Measurements from ENCODE around the gene CCDC192. TPM values are rescaled to one million over a fixed set of nuclear protein-coding genes. Genes with fewer than 3 reads are reported as not detected.

The CCDC192 gene
- total RNA-seq, 1 donor from 2014 or later, result not detected

DNA sequence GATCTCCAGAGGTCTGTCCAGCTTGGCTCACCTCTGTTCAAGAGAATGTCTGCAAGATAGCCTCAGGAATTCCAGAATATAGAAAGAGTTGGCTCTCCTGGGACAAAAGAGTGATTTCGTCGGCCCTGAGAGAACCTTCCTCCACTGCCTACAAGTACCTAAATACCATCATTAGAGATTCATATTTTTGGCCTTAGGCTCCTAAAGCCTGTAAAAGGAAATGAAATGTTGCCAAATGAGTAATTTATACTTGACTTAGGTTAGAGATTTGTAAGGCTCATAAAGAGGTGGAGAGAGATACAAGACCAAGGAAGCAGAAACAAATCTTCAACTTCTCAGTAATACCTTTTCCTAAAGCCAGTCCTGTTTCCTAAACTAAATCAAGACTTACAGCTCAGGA is 146.2 kb downstream of the CCDC192 start:
- no peak overlapping the region for H3K27ac ChIP-seq (replicated peaks)
- H3K4me3 ChIP-seq, result no peak overlapping the region
- H3K36me3 ChIP-seq, result no peaks in the 10 kb centered on the region

GRCh38 chr5:127849891-127850290 is 146.7 kb downstream of the CCDC192 start:
- Histone ChIP-seq H3K27me3 (ENCODE audit: low read depth) (no peaks in the 10 kb centered on the region), H3K4me3 (no peak overlapping the region), H3K36me3 (no peaks in the 10 kb centered on the region), H3K9me3 (replicated peaks) (no peaks in the 10 kb centered on the region), H3K27ac (replicated peaks) (no peak overlapping the region), H3K4me1 (peaks cover 2% of the 10 kb centered on the region)
- no peak for TF ChIP-seq CTCF (IDR thresholded peaks at IDR 0.05; ENCODE audit: borderline replicate concordance)
- intact Hi-C loops (cut with micrococcal nuclease), result no loop called here
- no peak for DNase-seq

More for the DNA sequence above, 146.2 kb downstream of the CCDC192 start:
- intact Hi-C loops (cut with micrococcal nuclease), result no loop called here
- H3K4me1 ChIP-seq, result peaks cover 6% of the 10 kb centered on the region
- H3K9me3 ChIP-seq (replicated peaks), result no peaks in the 10 kb centered on the region
- no peaks in the 10 kb centered on the region for H3K27me3 ChIP-seq (ENCODE audit: low read depth)
- no peak for DNase-seq
- TF ChIP-seq CTCF (IDR thresholded peaks at IDR 0.05; ENCODE audit: borderline replicate concordance), result no peak

GRCh38 chr5:127851964-127852363 is 148.8 kb downstream of the CCDC192 start:
- DNase-seq, result no peak
- peaks cover 10% of the 10 kb centered on the region for H3K9me3 ChIP-seq (replicated peaks)
- TF ChIP-seq CTCF (IDR thresholded peaks at IDR 0.05; ENCODE audit: borderline replicate concordance), result no peak
- H3K36me3 ChIP-seq, result no peaks in the 10 kb centered on the region
- no peak overlapping the region for H3K4me3 ChIP-seq
- intact Hi-C loops (cut with micrococcal nuclease), result no loop called here
- no peaks in the 10 kb centered on the region for H3K27me3 ChIP-seq (ENCODE audit: low read depth)
- no peaks in the 10 kb centered on the region for H3K4me1 ChIP-seq
- H3K27ac ChIP-seq (replicated peaks), result no peak overlapping the region

GRCh38 chr5:127854520-127854919 is 151.3 kb downstream of the CCDC192 start:
- Histone ChIP-seq H3K27me3 (ENCODE audit: low read depth) (no peaks in the 10 kb centered on the region), H3K36me3 (no peaks in the 10 kb centered on the region), H3K4me3 (no peak overlapping the region), H3K27ac (replicated peaks) (no peak overlapping the region), H3K9me3 (replicated peaks) (peaks cover 10% of the 10 kb centered on the region), H3K4me1 (peaks cover 8% of the 10 kb centered on the region)
- intact Hi-C loops (cut with micrococcal nuclease), result no loop called here
- TF ChIP-seq CTCF (IDR thresholded peaks at IDR 0.05; ENCODE audit: borderline replicate concordance), result no peak
- DNase-seq, result no peak

DNA sequence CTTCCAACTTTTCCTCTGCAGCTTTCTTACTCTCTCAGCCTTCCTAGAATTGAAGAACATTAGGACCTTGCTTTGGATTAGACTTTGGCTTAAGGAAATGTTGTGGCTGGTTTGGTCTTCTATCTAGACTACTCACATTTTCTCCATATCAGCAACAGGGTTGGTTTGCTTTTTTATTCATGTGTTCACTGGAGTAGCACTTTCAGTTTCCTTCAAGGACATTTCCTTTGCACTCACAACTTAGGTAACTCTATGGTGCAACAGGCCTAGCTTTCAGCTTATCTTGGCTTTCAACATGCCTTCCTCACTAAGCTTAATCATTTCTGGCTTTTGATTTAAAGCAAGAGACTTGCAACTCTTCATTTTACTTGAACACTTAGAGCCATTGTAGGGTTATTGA is 153.1 kb downstream of the CCDC192 start:
- intact Hi-C loops (cut with micrococcal nuclease), result no loop called here
- no peaks in the 10 kb centered on the region for H3K36me3 ChIP-seq
- peaks cover 10% of the 10 kb centered on the region for H3K9me3 ChIP-seq (replicated peaks)
- TF ChIP-seq CTCF (IDR thresholded peaks at IDR 0.05; ENCODE audit: borderline replicate concordance), result no peak
- DNase-seq, result no peak
- H3K4me3 ChIP-seq, result no peak overlapping the region
- no peaks in the 10 kb centered on the region for H3K27me3 ChIP-seq (ENCODE audit: low read depth)
- H3K4me1 ChIP-seq, result peaks cover 19% of the 10 kb centered on the region
- H3K27ac ChIP-seq (replicated peaks), result no peak overlapping the region
